SK-N-SH (cell line): Measurements from ENCODE around the gene HTRA3. TPM values are rescaled to one million over a fixed set of nuclear protein-coding genes. Genes with fewer than 3 reads are reported as not detected.

Source experiments
- CTCF ChIA-PET: fragments of 300-600, 350-600 bp; formaldehyde crosslinking; extraction: SDS; loops from one replicate; lab custom pipeline; 2021; lab: Yijun Ruan, JAX
- POLR2A ChIA-PET: fragments of 350-600 bp; sonication (Branson Sonifier 250); formaldehyde crosslinking; extraction: SDS; loops from one replicate; lab custom pipeline; 2020; ENCODE audit warnings: antibody characterized with exemption, inconsistent platforms; lab: Yijun Ruan, JAX
- DNase-seq: peaks from one replicate; pipeline ENCODE4 v3.0.0; 2012
- H2AFZ ChIP-seq: fragments of 200-600 bp; sonication (generic); 2 replicates; pipeline ENCODE4 v1.8.1; 2016; ENCODE audit warnings: antibody characterized with exemption, mild to moderate bottlenecking, low read depth
- H3F3A ChIP-seq: fragments of 200-600 bp; sonication (generic); replicated peaks from 2 replicates; pipeline ENCODE3; 2016; ENCODE audit warnings: antibody characterized with exemption, mild to moderate bottlenecking; ENCODE audit not compliant: insufficient read depth
- H3K27ac ChIP-seq, 2 experiments: fragments of 200-500 bp in 1 of 2; fragments of 200-600 bp in 1 of 2; sonication (Bioruptor generic) in 1 of 2; sonication (generic), shearing (Covaris generic) in 1 of 2; 2 replicates each; pipeline versions ENCODE4 v1.5.1 to v1.6.1; 2014 to 2016; ENCODE audit warnings: low read depth in 2 of 2, inconsistent platforms in 1 of 2, low read length in 1 of 2, mild to moderate bottlenecking in 1 of 2, mixed read lengths in 1 of 2
- H3K27me3 ChIP-seq: fragments of 200-600 bp; sonication (generic), shearing (Covaris generic); 2 replicates; pipeline ENCODE4 v1.6.1; 2016; ENCODE audit warnings: mixed run types; ENCODE audit not compliant: insufficient read depth
- H3K36me3 ChIP-seq, 2 experiments: fragments of 200-500 bp in 1 of 2; fragments of 200-600 bp in 1 of 2; sonication (Bioruptor generic) in 1 of 2; sonication (generic) in 1 of 2; replicated peaks in 1 of 2; 2 replicates each; pipeline versions ENCODE3 to v1.5.1; 2014 to 2016; ENCODE audit warnings: low read length in 1 of 2, mild to moderate bottlenecking in 1 of 2; ENCODE audit not compliant: insufficient read depth in 2 of 2, control insufficient read depth in 1 of 2
- H3K4me1 ChIP-seq, 2 experiments: fragments of 200-500 bp in 1 of 2; fragments of 200-600 bp in 1 of 2; sonication (Bioruptor generic) in 1 of 2; sonication (generic), shearing (Covaris generic) in 1 of 2; 2 replicates each; pipeline versions ENCODE4 v1.5.1 to v1.6.1; 2014 to 2016; ENCODE audit warnings: low read depth in 1 of 2, low read length in 1 of 2, mixed run types in 1 of 2; ENCODE audit not compliant: insufficient read depth in 2 of 2, control insufficient read depth in 1 of 2
- H3K4me2 ChIP-seq: fragments of 200-600 bp; sonication (generic), shearing (Covaris generic); 2 replicates; pipeline ENCODE4 v1.6.1; 2017; ENCODE audit warnings: mixed run types
- H3K4me3 ChIP-seq, 2 experiments: fragments of 200-500 bp in 1 of 2; fragments of 200-600 bp in 1 of 2; sonication (Bioruptor generic) in 1 of 2; sonication (generic), shearing (Covaris generic) in 1 of 2; 2 replicates each; pipeline versions ENCODE4 v1.5.1 to v1.8.1; 2014 to 2016; ENCODE audit warnings: low read depth in 2 of 2, inconsistent platforms in 1 of 2, low read length in 1 of 2, mild to moderate bottlenecking in 1 of 2, mixed read lengths in 1 of 2, moderate library complexity in 1 of 2
- H3K79me2 ChIP-seq: fragments of 200-600 bp; sonication (generic); 2 replicates; pipeline ENCODE4 v1.8.1; 2017; ENCODE audit warnings: mild to moderate bottlenecking; ENCODE audit not compliant: insufficient read depth
- H3K9ac ChIP-seq: fragments of 200-600 bp; sonication (generic); 2 replicates; pipeline ENCODE4 v1.6.1; 2017; ENCODE audit warnings: mixed run types
- H3K9me2 ChIP-seq: fragments of 200-600 bp; sonication (generic); 2 replicates; pipeline ENCODE4 v1.6.1; 2017; ENCODE audit warnings: mixed run types
- H3K9me3 ChIP-seq: fragments of 200-600 bp; sonication (generic); 2 replicates; pipeline ENCODE4 v1.6.1; 2017; ENCODE audit warnings: mixed run types, mild to moderate bottlenecking, moderate library complexity
- H4K20me1 ChIP-seq: fragments of 200-600 bp; sonication (generic); 2 replicates; pipeline ENCODE4 v1.6.1; 2017; ENCODE audit warnings: mild to moderate bottlenecking, mixed run types; ENCODE audit not compliant: insufficient read depth
- CHD2 ChIP-seq: fragments of 150-350 bp; IDR thresholded peaks from 2 replicates; pipeline ENCODE4 v1.6.1; 2018; ENCODE audit warnings: low read length; ENCODE audit not compliant: partially characterized antibody
- ELF1 ChIP-seq: IDR thresholded peaks from 2 replicates; pipeline ENCODE4 v1.4.0; 2012
- EP300 ChIP-seq, 2 experiments: IDR thresholded peaks; 2 replicates each; pipeline versions ENCODE4 v1.4.0 to v1.6.1; 2012; ENCODE audit warnings: borderline replicate concordance in 1 of 2, low read depth in 1 of 2, low read length in 1 of 2
- FOSL2 ChIP-seq: IDR thresholded peaks from 2 replicates; pipeline ENCODE4 v1.4.0; 2012; ENCODE audit warnings: low read depth, mild to moderate bottlenecking, moderate library complexity, borderline replicate concordance
- FOXJ3 ChIP-seq: sonication (generic); formaldehyde crosslinking; IDR thresholded peaks from 2 replicates; pipeline ENCODE4 v1.5.1; 2020; ENCODE audit warnings: mild to moderate bottlenecking, missing genetic modification reagents
- FOXM1 ChIP-seq: IDR thresholded peaks from 2 replicates; pipeline ENCODE4 v1.4.0; 2012; ENCODE audit warnings: low read depth, mild to moderate bottlenecking
- GABPA ChIP-seq: IDR thresholded peaks from 2 replicates; pipeline ENCODE4 v1.4.0; 2012; ENCODE audit warnings: low read depth, mild to moderate bottlenecking
- GATA2 ChIP-seq: sonication (generic); formaldehyde crosslinking; IDR thresholded peaks from 2 replicates; pipeline ENCODE4 v1.5.0; 2020; ENCODE audit warnings: mild to moderate bottlenecking, missing genetic modification reagents
- MAX ChIP-seq: IDR thresholded peaks from 2 replicates; pipeline ENCODE4 v1.4.0; 2012; ENCODE audit warnings: low read depth
- MEF2A ChIP-seq: IDR thresholded peaks from 2 replicates; pipeline ENCODE4 v1.4.0; 2012; ENCODE audit warnings: low read depth, borderline replicate concordance
- PBX3 ChIP-seq: IDR thresholded peaks from 2 replicates; pipeline ENCODE4; 2012
- RAD21 ChIP-seq: IDR thresholded peaks from 2 replicates; pipeline ENCODE4 v1.6.1; 2012; ENCODE audit warnings: mild to moderate bottlenecking, low read length
- REST ChIP-seq: IDR thresholded peaks from 2 replicates; pipeline ENCODE4 v1.6.1; 2012; ENCODE audit warnings: mild to moderate bottlenecking, low read depth, low read length, moderate library complexity
- RFX5 ChIP-seq: IDR thresholded peaks from 2 replicates; pipeline ENCODE4 v1.6.1; 2012; ENCODE audit warnings: mild to moderate bottlenecking, improper control_type of control experiment, low read length
- RXRA ChIP-seq: IDR thresholded peaks from 2 replicates; pipeline ENCODE4 v1.4.0; 2012; ENCODE audit warnings: low read depth, mild to moderate bottlenecking, borderline replicate concordance
- SIN3A ChIP-seq: IDR thresholded peaks from 2 replicates; pipeline ENCODE4 v1.6.1; 2012; ENCODE audit warnings: low read depth, mild to moderate bottlenecking, low read length, moderate library complexity, borderline replicate concordance
- SMC3 ChIP-seq: IDR thresholded peaks from 2 replicates; pipeline ENCODE4 v1.6.1; 2012; ENCODE audit warnings: low read depth, low read length, improper control_type of control experiment
- USF1 ChIP-seq: IDR thresholded peaks from 2 replicates; pipeline ENCODE4 v1.4.0; 2012; ENCODE audit warnings: low read depth, borderline replicate concordance
- YY1 ChIP-seq: IDR thresholded peaks from 2 replicates; pipeline ENCODE4 v1.4.0; 2012; ENCODE audit warnings: low read depth, mild to moderate bottlenecking
- ZBTB33 ChIP-seq: IDR thresholded peaks from 2 replicates; pipeline ENCODE4 v1.4.0; 2012; ENCODE audit warnings: low read depth, borderline replicate concordance
- WGBS: methylation state at CpG from one replicate; pipeline ENCODE4 v1.1.6; 2017; ENCODE audit warnings: low lambda C conversion rate; 5-methylcytosine and 5-hydroxymethylcytosine counted together
- polyA plus RNA-seq, 3 experiments: library from polyadenylated mRNA; depleted of rRNA; stranded (reverse); fragments of >200 nt; gene quantifications; 2 replicates each; pipeline ENCODE4 v1.2.3, GENCODE V29; 2012

HTRA3 gene
- polyA plus RNA-seq, 1 of the 3 experiments (the other 2 are of a cell fraction): 0.05 TPM

- no peak overlapping the region for H2AFZ ChIP-seq
- TF ChIP-seq YY1 (no peak), CHD2 (no peak), FOXM1 (no peak), USF1 (no peak), FOXJ3 (CRISPR knock-in tag) (no peak), RFX5 (no peak), ZBTB33 (no peak), PBX3 (no peak), SMC3 (no peak), SIN3A (no peak), REST (no peak), MEF2A (no peak), RAD21 (no peak), EP300 (IDR thresholded peaks at IDR 0.05; ENCODE audit: borderline replicate concordance in 1 of 2, low read depth in 1 of 2, low read length in 1 of 2) (no peak), MAX (no peak), RXRA (no peak), ELF1 (no peak), FOSL2 (no peak), GABPA (no peak), GATA2 (no peak)
- TF ChIP-seq, all 33 proteins: peak for 0
- Histone ChIP-seq H3K27ac (no peak overlapping the region), H3K36me3 (no peaks in the 10 kb centered on the region), H3F3A (no peaks in the 10 kb centered on the region), H3K79me2 (no peaks in the 10 kb centered on the region), H4K20me1 (no peaks in the 10 kb centered on the region), H3K4me2 (no peak overlapping the region), H3K4me1 (peaks cover 0 to 3% of the 10 kb centered on the region in 2 experiments; a peak in 1 of 4 replicates), H3K9me2 (no peaks in the 10 kb centered on the region), H3K9ac (no peak overlapping the region), H3K27me3 (no peaks in the 10 kb centered on the region), H3K4me3 (no peak overlapping the region), H3K9me3 (no peaks in the 10 kb centered on the region)
- POLR2A ChIA-PET: no interaction called here
- CTCF ChIA-PET: no interaction called here
- 81% methylated on average over 10 of the region's 14 CpGs for WGBS
- DNase-seq: no peak
Measured at GRCh38 chr4:8304827-8305695, 35.5 kb downstream of the HTRA3 start.
